ENCODE results near the gene LIPC. TPM values are rescaled to one million over a fixed set of nuclear protein-coding genes. Genes with fewer than 3 reads are reported as not detected.

The LIPC gene
- total and polyA plus RNA-seq, 2 donors (not counting 3 experiments of a cell fraction or from before 2014, with no cell fraction given): not detected

GRCh38 chr15:58463815-58464650 is 32.2 kb downstream of the LIPC start:
- no peak overlapping the region for H2AFZ ChIP-seq (ENCODE audit: low read depth, low read length)
- H3K27me3 ChIP-seq (ENCODE audit: control insufficient read depth in 2 of 2, insufficient read depth in 2 of 2, low read length in 2 of 2): no peaks in the 10 kb centered on the region
- no peak for DNase-seq (ENCODE audit: low read depth, low spot score)
- H3K4me3 ChIP-seq (replicated peaks in 1 of 3; ENCODE audit: insufficient read depth in 1 of 3, low read depth in 1 of 3, low read length in 3 of 3): no peak overlapping the region
- H3K9me3 ChIP-seq (replicated peaks; ENCODE audit: control insufficient read depth, insufficient read depth, low read length): no peaks in the 10 kb centered on the region
- H3K79me2 ChIP-seq (ENCODE audit: control insufficient read depth, insufficient read depth, low read length): no peaks in the 10 kb centered on the region
- peaks cover 10% of the 10 kb centered on the region for H3K4me1 ChIP-seq (ENCODE audit: control insufficient read depth, extremely low read depth, insufficient read depth, low read length)
- CTCF ChIA-PET: no interaction called here
- no peak overlapping the region for H3K27ac ChIP-seq (ENCODE audit: insufficient read depth, low read depth, low read length)
- FAIRE-seq: no peak
- H3K9ac ChIP-seq (replicated peaks; ENCODE audit: extremely low read depth, insufficient read depth, low read length): no peak overlapping the region
- H3K9me1 ChIP-seq (replicated peaks; ENCODE audit: control insufficient read depth, extremely low read depth, insufficient read depth, low read length): no peaks in the 10 kb centered on the region
- H3K4me2 ChIP-seq (ENCODE audit: insufficient read depth, low read length): no peak overlapping the region
- H3K36me3 ChIP-seq (ENCODE audit: control insufficient read depth in 2 of 2, extremely low read depth in 1 of 2, insufficient read depth in 2 of 2, low read length in 2 of 2): no peaks in the 10 kb centered on the region
- POLR2A ChIA-PET: no interaction called here
- no peak for TF ChIP-seq CTCF (IDR thresholded peaks at IDR 0.05; ENCODE audit: extremely low read depth in 1 of 2, insufficient read depth in 1 of 2, low read depth in 1 of 2, low read length in 2 of 2)
- TF ChIP-seq POLR2A (IDR thresholded peaks at IDR 0.05; ENCODE audit: low read depth, low read length): no peak
- TF ChIP-seq MYC (IDR thresholded peaks at IDR 0.05; ENCODE audit: low read depth, low read length): no peak
- no peak for TF ChIP-seq JUN (IDR thresholded peaks at IDR 0.05; ENCODE audit: borderline replicate concordance, insufficient read depth, insufficient read length, low read depth)
- TF ChIP-seq GATA2 (IDR thresholded peaks at IDR 0.05; ENCODE audit: insufficient read depth, insufficient read length, low read depth, low read length): no peak
- TF ChIP-seq EZH2 (IDR thresholded peaks at IDR 0.05; ENCODE audit: borderline replicate concordance, low read depth, low read length, severe bottlenecking): no peak
- TF ChIP-seq POLR2AphosphoS5 (IDR thresholded peaks at IDR 0.05; ENCODE audit: insufficient read depth, low read depth, low read length): no peak
- TF ChIP-seq MAX (IDR thresholded peaks at IDR 0.05; ENCODE audit: insufficient read depth, insufficient read length): no peak
- no peak for TF ChIP-seq FOS (IDR thresholded peaks at IDR 0.05; ENCODE audit: borderline replicate concordance, insufficient read depth, low read length)
- H4K20me1 ChIP-seq (replicated peaks; ENCODE audit: control insufficient read depth, extremely low read depth, insufficient read depth, low read length): no peaks in the 10 kb centered on the region
- no TSS peak for BruUV-seq (replicated peaks)
- intact Hi-C loops (cut with micrococcal nuclease) (no loop called here), dilution Hi-C loops (cut with MboI; ENCODE audit: extremely low pct_ligation_motif_present, low sequenced_read_pairs) (no loop called here)

All from endothelial cell of umbilical vein (primary cell).